ENCODE measurements around the gene PEAK1.

Gene PEAK1

GRCh38 chr15:77221174-77221573 lies 198.7 kb downstream of the PEAK1 start:
- no peaks in the 10 kb centered on the region for H3K4me1 Mint-ChIP-seq
- H3K4me3 Mint-ChIP-seq = no peak overlapping the region
- DNase-seq = no peak
- H3K9me3 Mint-ChIP-seq = no peaks in the 10 kb centered on the region
- no peak overlapping the region for H3K27ac Mint-ChIP-seq
- H3K36me3 Mint-ChIP-seq (ENCODE audit: low read depth) = no peaks in the 10 kb centered on the region
- TF ChIP-seq CTCF (IDR thresholded peaks at IDR 0.05) = no peak
- no peaks in the 10 kb centered on the region for H3K27me3 Mint-ChIP-seq (ENCODE audit: low read depth, poor library complexity)

GRCh38 chr15:77219841-77220240 lies 200.1 kb downstream of the PEAK1 start:
- Mint-ChIP-seq H3K9me3 (no peaks in the 10 kb centered on the region), H3K4me3 (no peak overlapping the region), H3K27me3 (ENCODE audit: low read depth, poor library complexity) (no peaks in the 10 kb centered on the region), H3K36me3 (ENCODE audit: low read depth) (no peaks in the 10 kb centered on the region), H3K27ac (no peak overlapping the region), H3K4me1 (no peaks in the 10 kb centered on the region)
- DNase-seq = no peak
- TF ChIP-seq CTCF (IDR thresholded peaks at IDR 0.05) = no peak

- DNase-seq = no peak
- Mint-ChIP-seq H3K27ac (no peak overlapping the region), H3K4me1 (no peaks in the 10 kb centered on the region), H3K9me3 (peaks cover 12% of the 10 kb centered on the region), H3K4me3 (no peak overlapping the region), H3K36me3 (ENCODE audit: low read depth) (peaks cover 20% of the 10 kb centered on the region), H3K27me3 (ENCODE audit: low read depth, poor library complexity) (no peaks in the 10 kb centered on the region)
- no peak for TF ChIP-seq CTCF (IDR thresholded peaks at IDR 0.05)
Measured at GRCh38 chr15:77209221-77209620, 210.7 kb downstream of the PEAK1 start.

GRCh38 chr15:77208241-77208640 lies 211.7 kb downstream of the PEAK1 start:
- H3K4me3 Mint-ChIP-seq = no peak overlapping the region
- H3K4me1 Mint-ChIP-seq = no peaks in the 10 kb centered on the region
- no peaks in the 10 kb centered on the region for H3K27me3 Mint-ChIP-seq (ENCODE audit: low read depth, poor library complexity)
- H3K27ac Mint-ChIP-seq = no peak overlapping the region
- H3K36me3 Mint-ChIP-seq (ENCODE audit: low read depth) = peaks cover 20% of the 10 kb centered on the region
- peaks cover 12% of the 10 kb centered on the region for H3K9me3 Mint-ChIP-seq
- TF ChIP-seq CTCF (IDR thresholded peaks at IDR 0.05) = no peak
- DNase-seq = no peak

GRCh38 chr15:77201665-77202064 lies 218.2 kb downstream of the PEAK1 start:
- Mint-ChIP-seq H3K4me3 (no peak overlapping the region), H3K9me3 (peaks cover 8% of the 10 kb centered on the region), H3K36me3 (ENCODE audit: low read depth) (peaks cover 26% of the 10 kb centered on the region), H3K27ac (no peak overlapping the region), H3K4me1 (no peaks in the 10 kb centered on the region), H3K27me3 (ENCODE audit: low read depth, poor library complexity) (peaks cover 2% of the 10 kb centered on the region)
- TF ChIP-seq CTCF (IDR thresholded peaks at IDR 0.05) = no peak
- no peak for DNase-seq

- no peak overlapping the region for H3K4me3 Mint-ChIP-seq
- peaks cover 12% of the 10 kb centered on the region for H3K4me1 Mint-ChIP-seq
- no peak overlapping the region for H3K27ac Mint-ChIP-seq
- peaks cover 22% of the 10 kb centered on the region for H3K36me3 Mint-ChIP-seq (ENCODE audit: low read depth)
- peaks cover 6% of the 10 kb centered on the region for H3K9me3 Mint-ChIP-seq
- TF ChIP-seq CTCF (IDR thresholded peaks at IDR 0.05) = no peak
- DNase-seq = no peak
- peaks cover 9% of the 10 kb centered on the region for H3K27me3 Mint-ChIP-seq (ENCODE audit: low read depth, poor library complexity)
Measured at GRCh38 chr15:77196381-77196780, 223.5 kb downstream of the PEAK1 start.
